ENCODE measurements around the gene TUBA1B. TPM values are rescaled to one million over a fixed set of nuclear protein-coding genes. Genes with fewer than 3 reads are reported as not detected.
A peak's percentile ranks its signal among the peaks of the same experiment; 100 is the strongest.

The TUBA1B gene
- total and polyA plus RNA-seq, 3 donors from 2014 or later = 642 to 1,178 (median 894) TPM

- H3K36me3 ChIP-seq (ENCODE audit: low read depth, missing control alignments) = no peaks in the 10 kb centered on the region
- H3K27me3 ChIP-seq = no peaks in the 10 kb centered on the region
- TF ChIP-seq, protein P1, sequence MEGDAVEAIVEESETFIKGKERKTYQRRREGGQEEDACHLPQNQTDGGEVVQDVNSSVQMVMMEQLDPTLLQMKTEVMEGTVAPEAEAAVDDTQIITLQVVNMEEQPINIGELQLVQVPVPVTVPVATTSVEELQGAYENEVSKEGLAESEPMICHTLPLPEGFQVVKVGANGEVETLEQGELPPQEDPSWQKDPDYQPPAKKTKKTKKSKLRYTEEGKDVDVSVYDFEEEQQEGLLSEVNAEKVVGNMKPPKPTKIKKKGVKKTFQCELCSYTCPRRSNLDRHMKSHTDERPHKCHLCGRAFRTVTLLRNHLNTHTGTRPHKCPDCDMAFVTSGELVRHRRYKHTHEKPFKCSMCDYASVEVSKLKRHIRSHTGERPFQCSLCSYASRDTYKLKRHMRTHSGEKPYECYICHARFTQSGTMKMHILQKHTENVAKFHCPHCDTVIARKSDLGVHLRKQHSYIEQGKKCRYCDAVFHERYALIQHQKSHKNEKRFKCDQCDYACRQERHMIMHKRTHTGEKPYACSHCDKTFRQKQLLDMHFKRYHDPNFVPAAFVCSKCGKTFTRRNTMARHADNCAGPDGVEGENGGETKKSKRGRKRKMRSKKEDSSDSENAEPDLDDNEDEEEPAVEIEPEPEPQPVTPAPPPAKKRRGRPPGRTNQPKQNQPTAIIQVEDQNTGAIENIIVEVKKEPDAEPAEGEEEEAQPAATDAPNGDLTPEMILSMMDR (IDR thresholded peaks at IDR 0.05) = no peak
- no peak for TF ChIP-seq POLR2A (IDR thresholded peaks at IDR 0.05)
- H3K9me3 ChIP-seq = no peaks in the 10 kb centered on the region
- WGBS, 2 donors = 0 to 3% methylated on average over 10 to 40 of the region's 49 CpGs
- peak within 1 kb of the TSS; percentile 32 to 52 for H3K4me3 ChIP-seq
- DNase-seq = peak; percentile 90
- peak within 1 kb of the TSS in 1 of 2 donors; percentile 3 for H3K27ac ChIP-seq
- H3K4me1 ChIP-seq = peaks cover 32% of the 10 kb centered on the region
- intact Hi-C loops (cut with DNase I; ENCODE audit: low total_unique reads) = no loop called here
Observed at GRCh38 chr12:49094160-49094974, 36.8 kb downstream of the TUBA1B start, which contains the start of gene DHH. TSS of gene DHH (minus strand) at chr12:49094801. CDS start at chr12:49094512, 289 bp downstream.

- Histone ChIP-seq H3K27ac (peak overlapping the region in 1 of 2 donors; percentile 3), H3K4me1 (peaks cover 33% of the 10 kb centered on the region), H3K9me3 (no peaks in the 10 kb centered on the region), H3K4me3 (peak overlapping the region; percentile 32 to 52), H3K36me3 (ENCODE audit: low read depth, missing control alignments) (no peaks in the 10 kb centered on the region), H3K27me3 (no peaks in the 10 kb centered on the region)
- 7 to 15% methylated on average over 9 of the region's 9 CpGs for WGBS, 2 donors
- DNase-seq = no peak
- TF ChIP-seq, protein P1 (IDR thresholded peaks at IDR 0.05) = no peak
- no peak for TF ChIP-seq POLR2A (IDR thresholded peaks at IDR 0.05)
- intact Hi-C loops (cut with DNase I; ENCODE audit: low total_unique reads) = no loop called here
Observed at GRCh38 chr12:49093792-49094159, 37.4 kb downstream of the TUBA1B start.

DNA sequence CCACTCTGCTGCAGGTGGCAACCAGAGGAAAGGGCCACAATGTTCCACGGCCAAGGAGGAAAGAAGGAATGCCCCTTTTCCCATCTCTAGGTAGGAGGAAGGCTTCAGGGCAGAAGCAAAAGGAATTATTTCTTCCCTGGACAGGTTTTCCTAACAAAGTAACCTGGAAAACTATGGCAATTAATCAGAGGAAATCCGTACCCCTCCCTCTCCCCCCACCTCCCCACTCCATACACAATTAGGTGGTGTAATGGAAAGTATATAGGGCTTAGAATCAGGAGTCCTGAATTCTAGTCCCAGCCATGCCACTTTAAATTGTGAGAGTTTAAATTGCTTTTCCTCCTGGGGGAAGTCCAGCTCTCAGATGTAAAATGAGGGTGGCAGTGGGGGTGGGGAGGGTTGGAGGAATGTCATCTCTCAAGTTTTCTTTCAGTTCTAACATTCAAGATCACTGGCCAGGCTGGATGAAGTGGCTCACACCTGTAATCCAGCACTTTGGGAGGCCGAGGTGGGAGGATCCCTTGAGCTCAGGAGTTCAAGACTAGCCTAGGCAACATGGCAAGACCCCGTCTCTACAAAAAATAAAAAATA lies 38.3 kb downstream of the TUBA1B start:
- peak overlapping the region in 1 of 2 donors; percentile 52 for H3K4me3 ChIP-seq
- intact Hi-C loops (cut with DNase I; ENCODE audit: low total_unique reads) = no loop called here
- no peaks in the 10 kb centered on the region for H3K36me3 ChIP-seq (ENCODE audit: low read depth, missing control alignments)
- no peaks in the 10 kb centered on the region for H3K9me3 ChIP-seq
- TF ChIP-seq, protein P1 (IDR thresholded peaks at IDR 0.05) = no peak
- TF ChIP-seq POLR2A (IDR thresholded peaks at IDR 0.05) = no peak
- DNase-seq = no peak
- peak overlapping the region in 1 of 2 donors; percentile 3 for H3K27ac ChIP-seq
- no peaks in the 10 kb centered on the region for H3K27me3 ChIP-seq
- WGBS, 2 donors = 46% methylated on average over 4 of the region's 4 CpGs
- peaks cover 41% of the 10 kb centered on the region for H3K4me1 ChIP-seq

GRCh38 chr12:49092086-49092815 lies 38.9 kb downstream of the TUBA1B start:
- Histone ChIP-seq H3K27me3 (no peaks in the 10 kb centered on the region), H3K4me1 (peaks cover 47% of the 10 kb centered on the region), H3K36me3 (ENCODE audit: low read depth, missing control alignments) (no peaks in the 10 kb centered on the region), H3K27ac (peak overlapping the region in 1 of 2 donors; percentile 4), H3K9me3 (no peaks in the 10 kb centered on the region), H3K4me3 (peak overlapping the region; percentile 29 to 52)
- WGBS, 2 donors = 3 to 6% methylated on average over 29 to 30 of the region's 32 CpGs
- TF ChIP-seq, protein P1 (IDR thresholded peaks at IDR 0.05) = peak; percentile 25 to 47 (median 29)
- TF ChIP-seq POLR2A (IDR thresholded peaks at IDR 0.05) = no peak
- DNase-seq = peak; percentile 96
- intact Hi-C loops (cut with DNase I; ENCODE audit: low total_unique reads) = no loop called here

Measured in testis (tissue), 3 donors.